HepG2 (cell line): Measurements from ENCODE around the gene IST1. TPM values are rescaled to one million over a fixed set of nuclear protein-coding genes. Genes with fewer than 3 reads are reported as not detected.

Source experiments
- CENPT ChIP-seq: sonication (generic); formaldehyde crosslinking; IDR thresholded peaks from 2 replicates; pipeline ENCODE4 v1.8.0; 2022; ENCODE audit warnings: low read depth, mild to moderate bottlenecking, moderate library complexity, missing genetic modification reagents
- DPF2 ChIP-seq: sonication (generic); formaldehyde crosslinking; IDR thresholded peaks from 2 replicates; pipeline ENCODE4 v1.4.0; 2020; ENCODE audit warnings: mild to moderate bottlenecking, low read depth, missing genetic modification reagents, borderline replicate concordance
- HOXA5 ChIP-seq: sonication (generic); formaldehyde crosslinking; IDR thresholded peaks from 2 replicates; pipeline ENCODE4 v1.4.0; 2020; ENCODE audit warnings: missing genetic modification reagents
- KLF12 ChIP-seq: sonication (generic); formaldehyde crosslinking; IDR thresholded peaks from 2 replicates; pipeline ENCODE4 v1.4.0; 2020; ENCODE audit warnings: missing genetic modification reagents, borderline replicate concordance
- RFX5 ChIP-seq: IDR thresholded peaks from 2 replicates; pipeline ENCODE4 v1.6.1; 2011; ENCODE audit warnings: low read depth, low read length, improper control_type of control experiment
- SMARCC2 ChIP-seq: fragments of 450-650 bp; IDR thresholded peaks from 2 replicates; pipeline ENCODE4 v1.6.1; 2017; ENCODE audit warnings: antibody characterized with exemption, mild to moderate bottlenecking
- ZBTB20 ChIP-seq: sonication (generic); formaldehyde crosslinking; IDR thresholded peaks from 2 replicates; pipeline ENCODE4 v1.8.1; 2023; ENCODE audit warnings: missing genetic modification reagents, low read depth, mild to moderate bottlenecking, borderline replicate concordance
- ZFP36 ChIP-seq: fragments of 150-350 bp; IDR thresholded peaks from 2 replicates; pipeline ENCODE4 v1.6.1; 2018; ENCODE audit warnings: borderline replicate concordance, low read length, low read depth; ENCODE audit not compliant: partially characterized antibody
- ZNF44 ChIP-seq: sonication (generic); formaldehyde crosslinking; IDR thresholded peaks from 2 replicates; pipeline ENCODE4 v1.5.1; 2020; ENCODE audit warnings: mild to moderate bottlenecking, missing genetic modification reagents
- ZNF550 ChIP-seq: sonication (generic); formaldehyde crosslinking; IDR thresholded peaks from 2 replicates; pipeline ENCODE4 v1.4.0; 2020; ENCODE audit warnings: mild to moderate bottlenecking, missing genetic modification reagents, borderline replicate concordance
- ZNF607 ChIP-seq: sonication (generic); formaldehyde crosslinking; IDR thresholded peaks from 2 replicates; pipeline ENCODE4 v1.5.1; 2020; ENCODE audit warnings: missing genetic modification reagents, mild to moderate bottlenecking, borderline replicate concordance
- ZNF850 ChIP-seq: sonication (generic); formaldehyde crosslinking; conservative IDR thresholded peaks from 2 replicates; pipeline ENCODE4 v1.9.0; 2021; ENCODE audit warnings: mild to moderate bottlenecking, missing genetic modification reagents
- ZSCAN31 ChIP-seq: sonication (generic); formaldehyde crosslinking; IDR thresholded peaks from 2 replicates; pipeline ENCODE4 v1.5.0; 2020; ENCODE audit warnings: low read depth, mild to moderate bottlenecking, missing genetic modification reagents
- polyA plus RNA-seq, 8 experiments: library from polyadenylated mRNA; depleted of rRNA in 3 of 8; stranded (reverse) in 7 of 8; unstranded in 1 of 8; fragments of >200 nt; fragmentation: Illumina TruSeq in 4 of 8; extraction: Trizol in 4 of 8; gene quantifications; 2 replicates each; pipeline versions ENCODE4 v1.2.1 to v1.2.3, GENCODE V29; 2011 to 2016; ENCODE audit warnings: low read depth in 4 of 8, missing spikeins in 1 of 8, mixed read lengths in 1 of 8; ENCODE audit not compliant: insufficient read depth in 1 of 8
- total RNA-seq, 5 experiments: library from RNA; depleted of rRNA; stranded (reverse); fragments of >200 nt; fragmentation: Illumina TruSeq; extraction: Trizol; gene quantifications; 2 replicates each; pipeline ENCODE4 v1.2.3, GENCODE V29; 2016; ENCODE audit warnings: low read depth in 1 of 5
- TF ChIP-seq, protein P1 (sequence below): sonication (generic); formaldehyde crosslinking; IDR thresholded peaks from 2 replicates; pipeline ENCODE4 v1.9.0; 2021; ENCODE audit warnings: missing genetic modification reagents, borderline replicate concordance
- TF ChIP-seq, protein P2 (sequence below): sonication (generic); formaldehyde crosslinking; conservative IDR thresholded peaks from 2 replicates; pipeline ENCODE4 v1.8.0; 2022; ENCODE audit warnings: low read depth, missing genetic modification reagents
- TF ChIP-seq, protein P3 (sequence below): sonication (generic); formaldehyde crosslinking; conservative IDR thresholded peaks from 2 replicates; pipeline ENCODE4 v1.8.0; 2022; ENCODE audit warnings: mild to moderate bottlenecking, moderate library complexity, missing genetic modification reagents

IST1 gene
- total and polyA plus RNA-seq, 2 of the 13 experiments (the other 11 are each of a cell fraction or from before 2014, with no cell fraction given) = 346 to 415 TPM

DNA sequence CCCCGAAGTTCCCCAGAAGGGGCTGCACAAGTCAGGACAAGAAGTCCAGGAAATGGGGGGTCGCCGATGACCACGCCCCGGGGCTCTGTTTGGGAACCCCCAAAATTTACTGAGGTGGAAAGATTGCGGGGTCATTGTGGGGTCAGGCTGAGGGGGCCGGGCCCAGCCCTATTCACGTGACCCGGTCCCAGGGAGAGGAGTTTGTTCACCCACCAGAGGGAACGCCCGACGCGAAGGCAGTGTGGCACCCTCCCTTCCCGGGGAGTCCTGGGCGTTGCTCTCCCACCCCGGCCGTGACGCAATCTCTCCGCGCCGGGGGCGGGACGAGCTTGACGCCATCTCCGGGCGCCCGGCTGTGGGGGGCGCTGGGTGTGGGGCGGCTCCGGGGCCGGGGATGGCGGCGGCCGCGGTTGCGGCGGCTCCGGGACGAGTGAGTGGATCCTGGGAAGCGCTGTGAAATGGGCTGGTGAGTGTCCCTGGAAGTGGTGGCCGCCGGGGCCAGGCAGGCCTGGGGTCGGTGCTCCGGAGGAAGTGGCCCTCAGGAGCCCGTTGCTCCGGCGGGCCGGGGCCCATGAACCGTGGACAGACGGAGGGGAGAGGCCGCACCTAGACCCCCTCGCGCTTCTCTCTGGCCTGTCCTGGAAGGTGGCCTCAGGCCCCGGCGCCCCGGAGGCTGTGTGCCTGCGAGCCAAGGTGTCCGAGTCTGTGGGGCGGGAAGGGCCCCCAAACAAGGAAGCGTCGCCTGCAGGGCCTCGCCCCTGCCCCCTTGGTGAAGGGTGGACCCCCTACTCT, 49.5 kb upstream of the IST1 start, which contains the start of gene ATXN1L (continued):
- TF ChIP-seq ZNF550 (CRISPR knock-in tag) = no peak
- TF ChIP-seq SMARCC2 = peak; percentile 90; the same call in 1 of the 2 replicates
- peak; percentile 83 for TF ChIP-seq ZNF607 (CRISPR knock-in tag)
- TF ChIP-seq ZNF850 (CRISPR knock-in tag) = peak; percentile 83; the same call in 1 of the 2 replicates
- TF ChIP-seq, protein P1, sequence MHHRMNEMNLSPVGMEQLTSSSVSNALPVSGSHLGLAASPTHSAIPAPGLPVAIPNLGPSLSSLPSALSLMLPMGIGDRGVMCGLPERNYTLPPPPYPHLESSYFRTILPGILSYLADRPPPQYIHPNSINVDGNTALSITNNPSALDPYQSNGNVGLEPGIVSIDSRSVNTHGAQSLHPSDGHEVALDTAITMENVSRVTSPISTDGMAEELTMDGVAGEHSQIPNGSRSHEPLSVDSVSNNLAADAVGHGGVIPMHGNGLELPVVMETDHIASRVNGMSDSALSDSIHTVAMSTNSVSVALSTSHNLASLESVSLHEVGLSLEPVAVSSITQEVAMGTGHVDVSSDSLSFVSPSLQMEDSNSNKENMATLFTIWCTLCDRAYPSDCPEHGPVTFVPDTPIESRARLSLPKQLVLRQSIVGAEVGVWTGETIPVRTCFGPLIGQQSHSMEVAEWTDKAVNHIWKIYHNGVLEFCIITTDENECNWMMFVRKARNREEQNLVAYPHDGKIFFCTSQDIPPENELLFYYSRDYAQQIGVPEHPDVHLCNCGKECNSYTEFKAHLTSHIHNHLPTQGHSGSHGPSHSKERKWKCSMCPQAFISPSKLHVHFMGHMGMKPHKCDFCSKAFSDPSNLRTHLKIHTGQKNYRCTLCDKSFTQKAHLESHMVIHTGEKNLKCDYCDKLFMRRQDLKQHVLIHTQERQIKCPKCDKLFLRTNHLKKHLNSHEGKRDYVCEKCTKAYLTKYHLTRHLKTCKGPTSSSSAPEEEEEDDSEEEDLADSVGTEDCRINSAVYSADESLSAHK (CRISPR knock-in tag) = no peak
- TF ChIP-seq, protein P2, sequence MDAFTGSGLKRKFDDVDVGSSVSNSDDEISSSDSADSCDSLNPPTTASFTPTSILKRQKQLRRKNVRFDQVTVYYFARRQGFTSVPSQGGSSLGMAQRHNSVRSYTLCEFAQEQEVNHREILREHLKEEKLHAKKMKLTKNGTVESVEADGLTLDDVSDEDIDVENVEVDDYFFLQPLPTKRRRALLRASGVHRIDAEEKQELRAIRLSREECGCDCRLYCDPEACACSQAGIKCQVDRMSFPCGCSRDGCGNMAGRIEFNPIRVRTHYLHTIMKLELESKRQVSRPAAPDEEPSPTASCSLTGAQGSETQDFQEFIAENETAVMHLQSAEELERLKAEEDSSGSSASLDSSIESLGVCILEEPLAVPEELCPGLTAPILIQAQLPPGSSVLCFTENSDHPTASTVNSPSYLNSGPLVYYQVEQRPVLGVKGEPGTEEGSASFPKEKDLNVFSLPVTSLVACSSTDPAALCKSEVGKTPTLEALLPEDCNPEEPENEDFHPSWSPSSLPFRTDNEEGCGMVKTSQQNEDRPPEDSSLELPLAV (CRISPR knock-in tag) = no peak
- peak; percentile 72; the same call in 1 of the 2 replicates for TF ChIP-seq ZNF44
- no peak for TF ChIP-seq ZFP36
- TF ChIP-seq HOXA5 = 0 out of 2 replicates have a peak, but pooled peaks have one; percentile 88
- peak; percentile 58; the same call in 1 of the 2 replicates for TF ChIP-seq ZSCAN31
- peak; percentile 59 for TF ChIP-seq ZBTB20
- TF ChIP-seq CENPT = no peak
- peak; percentile 67 for TF ChIP-seq RFX5
- TF ChIP-seq DPF2 (CRISPR knock-in tag) = no peak
- TF ChIP-seq KLF12 (CRISPR knock-in tag) = peak; percentile 99
- TF ChIP-seq, protein P3, sequence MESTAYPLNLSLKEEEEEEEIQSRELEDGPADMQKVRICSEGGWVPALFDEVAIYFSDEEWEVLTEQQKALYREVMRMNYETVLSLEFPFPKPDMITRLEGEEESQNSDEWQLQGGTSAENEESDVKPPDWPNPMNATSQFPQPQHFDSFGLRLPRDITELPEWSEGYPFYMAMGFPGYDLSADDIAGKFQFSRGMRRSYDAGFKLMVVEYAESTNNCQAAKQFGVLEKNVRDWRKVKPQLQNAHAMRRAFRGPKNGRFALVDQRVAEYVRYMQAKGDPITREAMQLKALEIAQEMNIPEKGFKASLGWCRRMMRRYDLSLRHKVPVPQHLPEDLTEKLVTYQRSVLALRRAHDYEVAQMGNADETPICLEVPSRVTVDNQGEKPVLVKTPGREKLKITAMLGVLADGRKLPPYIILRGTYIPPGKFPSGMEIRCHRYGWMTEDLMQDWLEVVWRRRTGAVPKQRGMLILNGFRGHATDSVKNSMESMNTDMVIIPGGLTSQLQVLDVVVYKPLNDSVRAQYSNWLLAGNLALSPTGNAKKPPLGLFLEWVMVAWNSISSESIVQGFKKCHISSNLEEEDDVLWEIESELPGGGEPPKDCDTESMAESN = peak; percentile 92
